ENCODE results near the gene URB1. TPM values are rescaled to one million over a fixed set of nuclear protein-coding genes. Genes with fewer than 3 reads are reported as not detected.

URB1 gene
- total and polyA plus RNA-seq, 9 of the 15 experiments (the other 6 are each of a cell fraction or from before 2014, with no cell fraction given): 0.97 to 53.6 (median 21.5) TPM

GRCh38 chr21:32330784-32331311, 62.0 kb downstream of the URB1 start:
- H3K27me3 ChIP-seq (ENCODE audit: control insufficient read depth in 2 of 2, insufficient read depth in 2 of 2, low read length in 2 of 2): no peaks in the 10 kb centered on the region
- DNase-seq (ENCODE audit: extremely low read depth in 1 of 4, low spot score in 3 of 4): no peak
- H3K27ac ChIP-seq (ENCODE audit: extremely low read depth, low read depth, low read length): no peak overlapping the region
- no peak for ATAC-seq
- H4K20me1 ChIP-seq (replicated peaks; ENCODE audit: control insufficient read depth, insufficient read depth, low read length): no peaks in the 10 kb centered on the region
- H3K9me3 ChIP-seq (replicated peaks; ENCODE audit: control insufficient read depth, insufficient read depth, low read depth, low read length): no peaks in the 10 kb centered on the region
- no peaks in the 10 kb centered on the region for H3K9me1 ChIP-seq (ENCODE audit: control insufficient read depth, insufficient read depth, low read length)
- no peak overlapping the region for H3K9ac ChIP-seq (ENCODE audit: insufficient read depth in 1 of 2, low read depth in 2 of 2, low read length in 2 of 2)
- intact Hi-C loops (cut with micrococcal nuclease): no loop called here
- H2AFZ ChIP-seq (ENCODE audit: low read depth, low read length): no peak overlapping the region
- H3K36me3 ChIP-seq (ENCODE audit: control insufficient read depth, insufficient read depth, low read length): peaks cover 99% of the 10 kb centered on the region
- WGBS (ENCODE audit: insufficient coverage, low coverage, missing lambda C conversion rate): 98% methylated on average over 4 of the region's 4 CpGs
- CTCF ChIA-PET (ENCODE audit: low intra/inter-chr PET ratio): no interaction called here
- in situ Hi-C loops (cut with MboI): no loop called here
- H3K4me3 ChIP-seq: no peak overlapping the region
- peaks cover 0 to 2% of the 10 kb centered on the region in 2 experiments; a peak in 1 of 5 replicates for H3K4me1 ChIP-seq (replicated peaks in 1 of 2; ENCODE audit: control insufficient read depth in 2 of 2, insufficient read depth in 2 of 2, low read length in 2 of 2)
- no peak for FAIRE-seq
- H3K79me2 ChIP-seq (ENCODE audit: control insufficient read depth, insufficient read depth, low read length): no peaks in the 10 kb centered on the region
- BruUV-seq (replicated peaks): no TSS peak
- H3K4me2 ChIP-seq (ENCODE audit: insufficient read depth, low read length): no peak overlapping the region
- POLR2A ChIA-PET: no interaction called here
- TF ChIP-seq NR3C1 (CRISPR knock-in tag; IDR thresholded peaks at IDR 0.05) (no peak), TAF1 (IDR thresholded peaks at IDR 0.05; ENCODE audit: control insufficient read depth, extremely low read depth, insufficient read depth, low read length, severe bottlenecking) (no peak), SIN3A (IDR thresholded peaks at IDR 0.05; ENCODE audit: borderline replicate concordance in 2 of 2, control insufficient read depth in 1 of 2, low read depth in 2 of 2, low read length in 2 of 2) (no peak), ZNF449 (CRISPR knock-in tag; IDR thresholded peaks at IDR 0.05) (no peak), SNIP1 (IDR thresholded peaks at IDR 0.05; ENCODE audit: low read depth) (no peak), NCOA1 (IDR thresholded peaks at IDR 0.05; ENCODE audit: low read depth) (no peak), TGIF2 (CRISPR knock-in tag; IDR thresholded peaks at IDR 0.05) (no peak), GTF2E2 (tag; IDR thresholded peaks at IDR 0.05) (no peak), ZZZ3 (IDR thresholded peaks at IDR 0.05) (no peak), NCOA2 (IDR thresholded peaks at IDR 0.05; ENCODE audit: partially characterized antibody in 2 of 2) (no peak), ZBTB17 (CRISPR knock-in tag; IDR thresholded peaks at IDR 0.05) (no peak), RBM15 (IDR thresholded peaks at IDR 0.05; ENCODE audit: insufficient read depth, low read length) (no peak), RHOXF2B (CRISPR knock-in tag; conservative IDR thresholded peaks at IDR 0.05) (no peak), ZNF146 (CRISPR knock-in tag; IDR thresholded peaks at IDR 0.05; ENCODE audit: unreplicated experiment) (no peak), ZNF639 (CRISPR knock-in tag; conservative IDR thresholded peaks at IDR 0.05 in 1 of 2, IDR thresholded peaks at IDR 0.05 in 1 of 2) (no peak)
- TF ChIP-seq, protein P1, sequence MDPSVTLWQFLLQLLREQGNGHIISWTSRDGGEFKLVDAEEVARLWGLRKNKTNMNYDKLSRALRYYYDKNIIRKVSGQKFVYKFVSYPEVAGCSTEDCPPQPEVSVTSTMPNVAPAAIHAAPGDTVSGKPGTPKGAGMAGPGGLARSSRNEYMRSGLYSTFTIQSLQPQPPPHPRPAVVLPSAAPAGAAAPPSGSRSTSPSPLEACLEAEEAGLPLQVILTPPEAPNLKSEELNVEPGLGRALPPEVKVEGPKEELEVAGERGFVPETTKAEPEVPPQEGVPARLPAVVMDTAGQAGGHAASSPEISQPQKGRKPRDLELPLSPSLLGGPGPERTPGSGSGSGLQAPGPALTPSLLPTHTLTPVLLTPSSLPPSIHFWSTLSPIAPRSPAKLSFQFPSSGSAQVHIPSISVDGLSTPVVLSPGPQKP (CRISPR knock-in tag; IDR thresholded peaks at IDR 0.05): no peak
